GM19043 (cell line): ENCODE results near the gene MAML3.

Experiments
- ATAC-seq: cut with Tn5 transposase; IDR thresholded peaks from one replicate; pipeline ENCODE4 v1.9.1; 2021; ENCODE audit warnings: low read depth; ENCODE audit not compliant: unreplicated experiment

The MAML3 gene

GRCh38 chr4:139801895-139802294, 352.1 kb downstream of the MAML3 start:
- no peak for ATAC-seq

DNA sequence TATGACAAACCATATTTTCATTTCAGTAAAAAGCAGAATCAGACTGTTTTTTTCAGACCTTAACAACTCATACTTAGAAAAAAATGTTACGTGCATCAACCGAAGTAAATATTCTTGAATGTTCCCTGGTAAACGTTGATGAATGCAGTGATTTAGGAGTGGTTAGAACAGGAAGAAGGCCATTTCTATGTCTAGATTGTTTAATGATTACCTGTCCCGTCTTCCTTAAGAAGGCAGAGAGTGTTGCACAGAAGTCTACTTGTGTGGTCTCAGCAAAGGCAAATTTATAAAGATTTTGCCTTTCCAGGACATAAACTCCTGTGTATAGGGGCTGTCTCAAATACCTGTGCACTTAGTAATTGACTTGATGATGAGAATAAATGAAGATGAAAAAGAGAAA, 353.9 kb downstream of the MAML3 start:
- no peak for ATAC-seq

- ATAC-seq: no peak
These were observed 354.4 kb downstream of the MAML3 start for GRCh38 chr4:139799615-139800014.

DNA sequence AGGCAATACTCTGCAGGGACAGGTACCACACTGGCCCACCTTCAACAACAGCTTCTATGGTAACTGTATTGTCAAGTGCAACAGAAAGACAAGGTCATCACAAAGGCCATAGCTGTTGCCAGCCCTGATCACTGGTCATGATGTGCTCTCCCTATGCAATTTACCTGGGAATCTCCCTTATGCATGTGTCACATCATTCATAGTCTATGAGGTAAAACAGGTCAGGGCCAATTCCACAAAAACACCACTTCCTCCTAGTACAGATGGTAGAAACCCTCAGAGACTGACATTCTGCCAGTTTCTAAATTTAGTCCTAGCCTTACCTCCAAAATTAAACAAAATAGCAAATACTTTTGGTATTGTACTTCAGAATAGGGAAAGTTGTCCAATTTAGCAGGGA, 355.5 kb downstream of the MAML3 start:
- ATAC-seq: no peak

DNA sequence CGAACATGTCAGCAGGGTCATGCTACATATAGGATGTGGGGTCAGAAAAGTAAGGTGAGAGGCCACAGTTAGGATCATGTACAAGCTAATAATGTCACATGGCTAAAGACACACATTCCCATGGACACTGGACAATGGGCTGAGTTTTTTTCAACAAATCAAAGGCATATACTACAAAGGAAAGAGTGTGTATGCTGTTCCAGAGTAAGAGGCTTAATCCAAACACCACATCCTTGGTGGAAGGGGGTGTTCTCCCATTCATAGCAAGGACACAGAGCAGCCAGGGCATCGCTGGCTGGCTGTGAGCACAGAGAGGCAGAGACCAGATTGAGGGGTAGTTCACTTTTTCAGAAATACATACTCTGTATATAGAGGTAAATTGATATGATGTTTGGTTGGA, 356.7 kb downstream of the MAML3 start:
- ATAC-seq: no peak

- ATAC-seq: no peak
These were observed 358.3 kb downstream of the MAML3 start for GRCh38 chr4:139795527-139796314.

DNA sequence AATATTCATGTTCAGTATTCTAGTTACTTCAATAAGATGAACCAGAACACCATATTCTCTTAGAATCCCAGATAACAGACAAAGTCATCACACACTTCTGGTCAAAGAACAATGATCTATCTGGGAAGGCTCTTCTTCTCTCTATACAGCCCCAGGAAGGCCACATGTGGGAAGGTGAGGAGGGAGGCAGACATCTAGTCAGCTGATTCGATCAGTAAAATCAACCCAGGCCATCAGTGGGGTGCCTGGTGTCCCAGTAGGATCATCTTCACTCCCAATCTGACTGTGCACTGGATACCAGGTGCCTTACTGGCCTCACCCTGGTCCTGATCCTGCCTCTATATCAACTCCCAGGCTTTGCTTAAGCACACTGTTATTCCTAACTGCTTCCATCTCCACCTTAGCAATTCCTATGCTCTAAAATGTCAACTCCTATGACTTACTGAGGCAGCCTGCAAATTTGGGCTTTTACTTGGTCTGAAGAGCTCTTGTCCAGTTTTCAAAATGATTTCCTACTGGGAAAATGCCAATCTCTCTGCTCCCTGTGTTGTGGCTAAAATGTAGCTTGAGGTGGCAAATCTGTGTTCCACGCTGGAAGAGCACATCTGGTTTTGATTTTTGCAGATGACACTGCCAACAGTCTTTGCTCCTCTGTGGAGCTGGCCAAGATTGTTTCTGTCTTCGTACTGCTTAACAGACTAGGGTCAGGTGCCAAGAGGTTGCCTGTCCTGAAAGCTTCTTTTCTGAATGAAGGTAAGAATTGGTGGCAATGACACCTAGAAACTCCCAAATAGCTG, 359.6 kb downstream of the MAML3 start:
- no peak for ATAC-seq

- no peak for ATAC-seq
These were observed 362.3 kb downstream of the MAML3 start for GRCh38 chr4:139791681-139792080.

GRCh38 chr4:139790291-139790690, 363.7 kb downstream of the MAML3 start:
- no peak for ATAC-seq

GRCh38 chr4:139789096-139789654, 364.8 kb downstream of the MAML3 start:
- no peak for ATAC-seq

- no peak for ATAC-seq
These were observed 367.3 kb downstream of the MAML3 start for GRCh38 chr4:139786494-139787354.

DNA sequence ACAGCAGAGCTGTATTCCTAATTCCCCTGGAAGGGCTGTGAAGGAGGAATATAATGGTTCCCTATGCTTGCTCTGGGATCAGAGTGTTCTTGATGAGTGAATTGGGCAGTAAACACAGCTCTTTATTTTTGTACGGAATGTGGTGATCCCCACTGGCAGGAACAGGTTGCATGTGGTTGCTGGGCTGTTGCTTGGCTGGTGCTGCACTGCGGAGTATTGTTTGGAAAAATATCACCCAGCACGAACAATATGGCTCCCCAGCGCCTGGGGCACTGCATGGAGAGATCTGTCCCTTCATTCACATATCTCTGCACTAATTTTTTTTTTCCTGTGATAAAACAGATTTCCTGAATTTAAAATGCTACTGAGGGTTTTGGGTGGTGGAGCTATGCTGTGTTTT, 368.6 kb downstream of the MAML3 start:
- no peak for ATAC-seq

GRCh38 chr4:139783741-139784484, 370.1 kb downstream of the MAML3 start:
- ATAC-seq: no peak

- ATAC-seq: no peak
These were observed 371.0 kb downstream of the MAML3 start for GRCh38 chr4:139782926-139783522.

DNA sequence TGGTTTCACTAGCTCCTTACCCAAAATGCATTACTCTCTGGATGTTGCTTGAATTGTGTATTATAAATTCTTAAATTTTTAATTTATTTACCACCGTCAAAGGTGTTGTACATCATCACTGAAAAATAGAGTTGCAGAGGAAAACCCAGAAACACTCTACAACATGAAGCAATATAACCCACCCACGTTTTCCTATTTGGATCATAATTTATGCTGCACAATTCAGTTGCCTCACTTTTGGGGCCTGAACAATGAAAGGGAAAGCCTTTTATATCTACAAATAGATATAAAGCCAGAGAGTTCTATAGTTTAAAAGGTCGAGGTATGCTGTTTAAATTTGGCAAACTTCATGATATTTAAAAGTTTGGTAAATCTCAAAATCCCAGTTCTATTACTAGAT, 372.9 kb downstream of the MAML3 start:
- ATAC-seq: no peak

GRCh38 chr4:139779691-139780090, 374.3 kb downstream of the MAML3 start:
- ATAC-seq: no peak

DNA sequence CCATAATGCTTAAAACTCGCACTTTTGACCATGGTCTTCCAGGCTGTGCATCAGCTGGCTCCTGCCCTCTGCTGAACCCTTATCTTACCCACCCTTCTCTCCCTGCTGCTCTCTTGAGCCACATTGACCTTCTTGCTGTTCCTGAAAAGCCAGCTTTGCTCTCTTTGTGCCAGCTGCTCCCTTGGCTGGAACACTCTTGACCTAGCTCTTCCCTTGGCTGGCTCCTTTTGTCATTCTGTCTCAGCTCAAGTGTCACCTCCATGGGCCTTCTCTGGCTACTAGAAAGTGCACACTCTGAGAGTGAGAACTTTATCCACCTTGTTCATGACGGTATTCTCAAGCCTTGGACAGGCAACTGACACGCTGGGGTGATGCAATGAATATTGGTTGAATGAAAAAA, 376.2 kb downstream of the MAML3 start:
- ATAC-seq: no peak

GRCh38 chr4:139776235-139776634, 377.7 kb downstream of the MAML3 start:
- no peak for ATAC-seq

GRCh38 chr4:139774759-139775487, 379.1 kb downstream of the MAML3 start:
- ATAC-seq: no peak
